CD4-positive, alpha-beta T cell (primary cell): ENCODE data around the gene BTRC. TPM values are rescaled to one million over a fixed set of nuclear protein-coding genes. Genes with fewer than 3 reads are reported as not detected.

Source experiments
- ATAC-seq: fragments of 200-7000 bp; cut with Tn5 transposase; one replicate; pipeline ENCODE4 v1.10.0; 2022; ENCODE audit warnings: mild to moderate bottlenecking; ENCODE audit not compliant: poor library complexity
- CTCF ChIA-PET: fragments of 350-600 bp; sonication (Branson Sonifier 250); formaldehyde crosslinking; loops from one replicate; lab custom pipeline; 2021; ENCODE audit warnings: antibody characterized with exemption, inconsistent platforms; lab: Charles Lee
- POLR2A ChIA-PET: fragments of 350-600 bp; sonication (Branson Sonifier 250); formaldehyde crosslinking; loops from one replicate; lab custom pipeline; 2021; ENCODE audit warnings: antibody characterized with exemption, inconsistent platforms; lab: Charles Lee
- DNase-seq, 14 experiments: peaks; one replicate each; pipeline ENCODE4 v3.0.0-alpha.2; 2013 to 2020; ENCODE audit warnings: mixed read lengths in 2 of 14
- H3K27ac ChIP-seq, 2 donors: one replicate each; pipeline versions ENCODE4 v1.5.1 to v1.7.0; 2013; ENCODE audit warnings: low read length in 2 of 2, low read depth in 1 of 2, mild to moderate bottlenecking in 1 of 2
- H3K27me3 ChIP-seq, 2 experiments: 1 replicate in 1 of 2; 2 replicates in 1 of 2; pipeline versions ENCODE4 v1.6.1 to v1.7.0; 2013; ENCODE audit warnings: low read length in 2 of 2, control low read depth in 1 of 2, mild to moderate bottlenecking in 1 of 2, moderate library complexity in 1 of 2; ENCODE audit not compliant: insufficient read depth in 2 of 2, control insufficient read depth in 1 of 2
- H3K36me3 ChIP-seq: one replicate; pipeline ENCODE4 v1.6.1; 2013; ENCODE audit warnings: low read length, control low read depth; ENCODE audit not compliant: insufficient read depth
- H3K4me1 ChIP-seq: one replicate; pipeline ENCODE4 v1.6.1; 2013; ENCODE audit warnings: low read length, control low read depth; ENCODE audit not compliant: insufficient read depth
- H3K4me3 ChIP-seq: one replicate; pipeline ENCODE4 v1.5.1; 2013; ENCODE audit warnings: mild to moderate bottlenecking, low read length, moderate library complexity
- H3K9me3 ChIP-seq, 2 experiments: 1 replicate in 1 of 2; 2 replicates in 1 of 2; pipeline versions ENCODE4 v1.6.1 to v1.7.0; 2013; ENCODE audit warnings: low read length in 2 of 2, mild to moderate bottlenecking in 2 of 2, control low read depth in 1 of 2, moderate library complexity in 1 of 2; ENCODE audit not compliant: control insufficient read depth in 1 of 2, insufficient read depth in 1 of 2
- H3K27ac Mint-ChIP-seq: one replicate; pipeline ENCODE4 v1.8.0; 2020; ENCODE audit warnings: mixed read lengths
- H3K27me3 Mint-ChIP-seq: one replicate; pipeline ENCODE4 v1.8.0; 2021; ENCODE audit warnings: mixed read lengths
- H3K36me3 Mint-ChIP-seq: one replicate; pipeline ENCODE4 v1.8.0; 2021; ENCODE audit warnings: low read depth, mixed read lengths
- H3K4me1 Mint-ChIP-seq: one replicate; pipeline ENCODE4 v1.8.0; 2021; ENCODE audit warnings: low read depth, mixed read lengths
- H3K4me3 Mint-ChIP-seq: one replicate; pipeline ENCODE4 v1.8.0; 2020; ENCODE audit warnings: mild to moderate bottlenecking, mixed read lengths
- H3K9me3 Mint-ChIP-seq: one replicate; pipeline ENCODE4 v1.8.0; 2020; ENCODE audit warnings: mixed read lengths
- CTCF ChIP-seq: fragments of 200-600 bp; IDR thresholded peaks from one replicate; pipeline ENCODE4 v1.8.0; 2022; ENCODE audit warnings: antibody characterized with exemption, mild to moderate bottlenecking
- intact Hi-C, 2 experiments: fragments of 100-400 bp; cut with DNase I in 1 of 2; cut with micrococcal nuclease in 1 of 2; formaldehyde crosslinking; loops; one replicate each; pipeline versions ENCODE4 v1.15.1 to v1.9.0; 2023 to 2025; cut with DNase I, micrococcal nuclease
- total RNA-seq, 174 experiments: library from RNA in 2 of 174; stranded (reverse) in 2 of 174; gene quantifications; one replicate each; pipeline ENCODE4 v1.2.3 and lab custom pipeline; 2021 to 2026

Gene BTRC
- total RNA-seq, 2 experiments from 2014 or later: 13.1 to 13.2 TPM

GRCh38 chr10:101389986-101390531 lies 36.1 kb downstream of the BTRC start:
- Mint-ChIP-seq H3K4me1 (peaks cover 18% of the 10 kb centered on the region), H3K36me3 (peaks cover 6% of the 10 kb centered on the region), H3K27me3 (no peaks in the 10 kb centered on the region), H3K4me3 (no peak overlapping the region), H3K27ac (no peak overlapping the region), H3K9me3 (no peaks in the 10 kb centered on the region)
- DNase-seq (no peak), ATAC-seq (no peak)
- H3K4me3 ChIP-seq: no peak overlapping the region
- no peaks in the 10 kb centered on the region for H3K9me3 ChIP-seq
- no peak overlapping the region for H3K27ac ChIP-seq
- no peak for TF ChIP-seq CTCF
- H3K36me3 ChIP-seq: no peaks in the 10 kb centered on the region
- ChIA-PET POLR2A (interaction anchor here (0.5 to 0.6 kb wide), 2 partner anchors 17 to 27 kb away, joined by 3 to 4 read pairs; no protein-coding TSS in a partner anchor), CTCF (no interaction called here)
- intact Hi-C loops: loop anchor here in 1 of 2 experiments (10.0 kb wide), 1 partner anchor 65 kb away; no protein-coding TSS in a partner anchor
- H3K27me3 ChIP-seq: no peaks in the 10 kb centered on the region
- no peaks in the 10 kb centered on the region for H3K4me1 ChIP-seq

- Mint-ChIP-seq H3K27ac (no peak overlapping the region), H3K4me3 (no peak overlapping the region), H3K27me3 (no peaks in the 10 kb centered on the region), H3K36me3 (peaks cover 16% of the 10 kb centered on the region), H3K9me3 (no peaks in the 10 kb centered on the region), H3K4me1 (peaks cover 30% of the 10 kb centered on the region)
- Histone ChIP-seq H3K27ac (no peak overlapping the region), H3K9me3 (no peaks in the 10 kb centered on the region), H3K4me1 (peaks cover 8% of the 10 kb centered on the region), H3K36me3 (no peaks in the 10 kb centered on the region), H3K27me3 (no peaks in the 10 kb centered on the region), H3K4me3 (no peak overlapping the region)
- CTCF ChIA-PET: no interaction called here
- no peak for ATAC-seq
- TF ChIP-seq CTCF: no peak
- no peak for DNase-seq
- intact Hi-C loops: loop anchor here in 1 of 2 experiments (10.0 kb wide), 1 partner anchor 61 kb away; no protein-coding TSS in a partner anchor
- POLR2A ChIA-PET: interaction anchor here (0.7 kb wide), 1 partner anchor 9 kb away, joined by 3 read pairs; no protein-coding TSS in a partner anchor
These were observed 39.4 kb downstream of the BTRC start for GRCh38 chr10:101393378-101393777.

GRCh38 chr10:101394524-101395133 lies 40.7 kb downstream of the BTRC start:
- CTCF ChIA-PET: interaction anchor here (0.5 kb wide), 1 partner anchor 78 kb away, joined by 3 read pairs; no protein-coding TSS in a partner anchor
- TF ChIP-seq CTCF: no peak
- Histone ChIP-seq H3K9me3 (no peaks in the 10 kb centered on the region), H3K27me3 (no peaks in the 10 kb centered on the region), H3K4me1 (peaks cover 8% of the 10 kb centered on the region), H3K36me3 (no peaks in the 10 kb centered on the region), H3K27ac (no peak overlapping the region), H3K4me3 (no peak overlapping the region)
- Mint-ChIP-seq H3K4me1 (peaks cover 33% of the 10 kb centered on the region), H3K4me3 (no peak overlapping the region), H3K27me3 (no peaks in the 10 kb centered on the region), H3K36me3 (peaks cover 9% of the 10 kb centered on the region), H3K27ac (no peak overlapping the region), H3K9me3 (no peaks in the 10 kb centered on the region)
- intact Hi-C loops: loop anchor here in 1 of 2 experiments (10.0 kb wide), 1 partner anchor 60 kb away; no protein-coding TSS in a partner anchor
- POLR2A ChIA-PET: no interaction called here
- ATAC-seq (no peak), DNase-seq (no peak)
